ENCODE measurements around the gene KRTAP8-1.

KRTAP8-1 gene

GRCh38 chr21:30779249-30779648, 33.8 kb downstream of the KRTAP8-1 start:
- Histone ChIP-seq H3K9me3 (ENCODE audit: control insufficient read depth, low read length) (no peaks in the 10 kb centered on the region), H3K4me1 (ENCODE audit: control insufficient read depth, insufficient read depth, low read length, poor library complexity, severe bottlenecking) (no peaks in the 10 kb centered on the region), H3K4me3 (ENCODE audit: extremely low read depth, insufficient read depth, low read length, poor library complexity, severe bottlenecking) (no peak overlapping the region), H3K36me3 (ENCODE audit: control insufficient read depth, insufficient read depth, low read length) (no peaks in the 10 kb centered on the region), H3K27ac (ENCODE audit: low read depth, low read length, severe bottlenecking) (no peak overlapping the region)
- WGBS, 2 experiments (ENCODE audit: insufficient coverage in 2 of 2) = no CpG with 5 or more reads among the region's 1 CpG

GRCh38 chr21:30769724-30770431, 43.2 kb downstream of the KRTAP8-1 start:
- WGBS, 2 experiments (ENCODE audit: insufficient coverage in 2 of 2) = 90% methylated on average over 1 of the region's 4 CpGs; no CpG with 5 or more reads in 1 of the 2 experiments
- Histone ChIP-seq H3K27ac (ENCODE audit: low read depth, low read length, severe bottlenecking) (no peak overlapping the region), H3K36me3 (ENCODE audit: control insufficient read depth, insufficient read depth, low read length) (no peaks in the 10 kb centered on the region), H3K9me3 (ENCODE audit: control insufficient read depth, low read length) (no peaks in the 10 kb centered on the region), H3K4me3 (ENCODE audit: extremely low read depth, insufficient read depth, low read length, poor library complexity, severe bottlenecking) (no peak overlapping the region), H3K4me1 (ENCODE audit: control insufficient read depth, insufficient read depth, low read length, poor library complexity, severe bottlenecking) (no peaks in the 10 kb centered on the region)
